Gastrocnemius medialis (tissue), 4 donors: Measurements from ENCODE around the gene PARD3. TPM values are rescaled to one million over a fixed set of nuclear protein-coding genes. Genes with fewer than 3 reads are reported as not detected.

Experiments used
- ATAC-seq, 2 donors: fragments of 150-250 bp; one replicate each; pipeline ENCODE4 v1.9.1; 2016
- DNase-seq, 2 donors: peaks; one replicate each; pipeline ENCODE4 v3.0.0-alpha.2; 2019
- H3K27ac ChIP-seq, 4 donors: fragments of 200-600 bp; sonication (generic); 1 replicate in 1 of 4; 2 replicates in 3 of 4; pipeline ENCODE4 v1.5.1; 2016 to 2018; ENCODE audit warnings: mild to moderate bottlenecking in 2 of 4, moderate library complexity in 1 of 4
- H3K27me3 ChIP-seq, 3 donors: fragments of 200-600 bp; sonication (generic) in 2 of 3; 1 replicate in 1 of 3; 2 replicates in 2 of 3; pipeline versions ENCODE4 v1.5.1 to v1.6.0; 2016 to 2019; ENCODE audit warnings: mild to moderate bottlenecking in 1 of 3, moderate library complexity in 1 of 3
- H3K36me3 ChIP-seq, 2 donors: fragments of 200-600 bp; sonication (generic) in 1 of 2; one replicate each; pipeline ENCODE4 v1.5.1; 2017 to 2018
- H3K4me1 ChIP-seq, 2 donors: fragments of 200-600 bp; sonication (generic) in 1 of 2; one replicate each; pipeline ENCODE4 v1.5.1; 2016 to 2017; ENCODE audit warnings: mild to moderate bottlenecking in 2 of 2
- H3K4me3 ChIP-seq, 4 donors: fragments of 200-600 bp; sonication (generic) in 3 of 4; 1 replicate in 1 of 4; 2 replicates in 3 of 4; pipeline ENCODE4 v1.5.1; 2016 to 2019; ENCODE audit warnings: mild to moderate bottlenecking in 2 of 4
- H3K9me3 ChIP-seq, 3 donors: fragments of 200-600 bp; sonication (generic) in 2 of 3; 1 replicate in 1 of 3; 2 replicates in 2 of 3; pipeline ENCODE4 v1.5.1; 2016 to 2019
- CTCF ChIP-seq, 5 experiments: fragments of 450-650 bp in 3 of 5; fragments of 200-600 bp in 2 of 5; sonication (generic) in 2 of 5; IDR thresholded peaks in 4 of 5; conservative IDR thresholded peaks in 1 of 5; 1 replicate in 4 of 5; 2 replicates in 1 of 5; pipeline ENCODE4 v1.5.1; 2016 to 2019; ENCODE audit warnings: antibody characterized with exemption in 5 of 5, mild to moderate bottlenecking in 3 of 5, moderate library complexity in 3 of 5
- POLR2A ChIP-seq, 2 donors: fragments of 450-650 bp; IDR thresholded peaks; one replicate each; pipeline ENCODE4 v1.6.1; 2017; ENCODE audit warnings: antibody characterized with exemption in 2 of 2, mild to moderate bottlenecking in 2 of 2, moderate library complexity in 2 of 2
- in situ Hi-C, 4 donors: fragments of 200-750 bp; cut with MboI; loops; one replicate each; pipeline versions ENCODE4 v1.15.0 to v1.8.0; 2017; ENCODE audit warnings: low sequenced_read_pairs in 4 of 4
- intact Hi-C: fragments of 100-400 bp; cut with DNase I; formaldehyde crosslinking; loops from one replicate; pipeline ENCODE4 v1.15.1; 2023; ENCODE audit warnings: low total_unique reads
- total RNA-seq, 4 donors: library from RNA; depleted of rRNA; stranded (reverse); fragments of >200 nt; gene quantifications; one replicate each; pipeline versions ENCODE4 v1.1.0 to v1.2.3, GENCODE V29; 2016

Gene PARD3
- total RNA-seq, 4 donors from 2014 or later, result 64.6 to 75.8 (median 68.3) TPM

- in situ Hi-C loops, result no loop called here
- intact Hi-C loops, result no loop called here
- ATAC-seq, result no peak
These were observed 324.9 kb downstream of the PARD3 start for GRCh38 chr10:34489973-34490745.

GRCh38 chr10:34489411-34489810, 325.7 kb downstream of the PARD3 start:
- ATAC-seq (no peak), DNase-seq (no peak)
- TF ChIP-seq POLR2A (IDR thresholded peaks at IDR 0.05) (no peak), CTCF (IDR thresholded peaks at IDR 0.05 in 4 of 5, conservative IDR thresholded peaks at IDR 0.05 in 1 of 5) (no peak)
- no peaks in the 10 kb centered on the region for H3K36me3 ChIP-seq
- H3K4me3 ChIP-seq, result no peak overlapping the region
- H3K9me3 ChIP-seq, result no peaks in the 10 kb centered on the region
- H3K27ac ChIP-seq, result no peak overlapping the region
- no peaks in the 10 kb centered on the region for H3K27me3 ChIP-seq
- in situ Hi-C loops (no loop called here), intact Hi-C loops (no loop called here)
- peaks cover 8 to 10% of the 10 kb centered on the region in 2 donors for H3K4me1 ChIP-seq

More at GRCh38 chr10:34489973-34490745, 324.9 kb downstream of the PARD3 start:
- H3K27ac ChIP-seq, result no peak overlapping the region
- no peaks in the 10 kb centered on the region for H3K36me3 ChIP-seq
- no peak for TF ChIP-seq POLR2A (IDR thresholded peaks at IDR 0.05)
- no peak for TF ChIP-seq CTCF (IDR thresholded peaks at IDR 0.05 in 4 of 5, conservative IDR thresholded peaks at IDR 0.05 in 1 of 5)
- peaks cover 8 to 12% of the 10 kb centered on the region in 2 donors for H3K4me1 ChIP-seq
- H3K4me3 ChIP-seq, result no peak overlapping the region
- no peak for DNase-seq
- no peaks in the 10 kb centered on the region for H3K27me3 ChIP-seq
- no peaks in the 10 kb centered on the region for H3K9me3 ChIP-seq

GRCh38 chr10:34488476-34489130, 326.5 kb downstream of the PARD3 start:
- no peak for ATAC-seq
- no peak overlapping the region for H3K27ac ChIP-seq
- no peak overlapping the region for H3K4me3 ChIP-seq
- no peaks in the 10 kb centered on the region for H3K36me3 ChIP-seq
- H3K9me3 ChIP-seq, result no peaks in the 10 kb centered on the region
- intact Hi-C loops (no loop called here), in situ Hi-C loops (no loop called here)
- no peak for DNase-seq
- peaks cover 8 to 10% of the 10 kb centered on the region in 2 donors for H3K4me1 ChIP-seq
- no peaks in the 10 kb centered on the region for H3K27me3 ChIP-seq
- TF ChIP-seq CTCF (IDR thresholded peaks at IDR 0.05 in 4 of 5, conservative IDR thresholded peaks at IDR 0.05 in 1 of 5), result no peak

GRCh38 chr10:34486008-34486407, 329.1 kb downstream of the PARD3 start:
- H3K27me3 ChIP-seq, result no peaks in the 10 kb centered on the region
- ATAC-seq (no peak), DNase-seq (no peak)
- no peak for TF ChIP-seq CTCF (IDR thresholded peaks at IDR 0.05 in 4 of 5, conservative IDR thresholded peaks at IDR 0.05 in 1 of 5)
- no peak for TF ChIP-seq POLR2A (IDR thresholded peaks at IDR 0.05)
- H3K36me3 ChIP-seq, result no peaks in the 10 kb centered on the region
- intact Hi-C loops, result no loop called here
- no peak overlapping the region for H3K4me3 ChIP-seq
- in situ Hi-C loops, result no loop called here
- no peaks in the 10 kb centered on the region for H3K9me3 ChIP-seq
- H3K4me1 ChIP-seq, result no peaks in the 10 kb centered on the region
- no peak overlapping the region for H3K27ac ChIP-seq
